Urinary bladder (tissue), 4 donors: ENCODE measurements around the gene TUBGCP6. TPM values are rescaled to one million over a fixed set of nuclear protein-coding genes. Genes with fewer than 3 reads are reported as not detected.

Experiments
- DNase-seq: peaks from one replicate; pipeline ENCODE4 v3.0.0-alpha.2; 2015; ENCODE audit errors: extremely low spot score
- H3K27ac ChIP-seq: one replicate; pipeline ENCODE4 v1.5.1; 2013; ENCODE audit warnings: low read depth, mild to moderate bottlenecking, moderate library complexity
- H3K36me3 ChIP-seq: one replicate; pipeline ENCODE4 v1.6.1; 2013; ENCODE audit warnings: mild to moderate bottlenecking, moderate library complexity; ENCODE audit not compliant: insufficient read depth
- H3K4me1 ChIP-seq: one replicate; pipeline ENCODE4 v1.6.1; 2013; ENCODE audit warnings: mild to moderate bottlenecking, moderate library complexity; ENCODE audit not compliant: insufficient read depth
- H3K4me3 ChIP-seq: one replicate; pipeline ENCODE4 v1.5.1; 2013; ENCODE audit warnings: low read depth, low read length
- WGBS: extraction: QIAGEN DNeasy Blood & Tissue Kit; methylation state at CpG from one replicate; pipeline ENCODE4 v1.1.7; 2013; 5-methylcytosine and 5-hydroxymethylcytosine counted together
- polyA plus RNA-seq: library from polyadenylated mRNA; stranded (reverse); fragments of 200-250 nt; gene quantifications from one replicate; pipeline ENCODE4 v1.2.3, GENCODE V29; 2013
- total RNA-seq: library from RNA; depleted of rRNA; stranded (reverse); fragments of >200 nt; gene quantifications from one replicate; pipeline ENCODE4 v1.2.3, GENCODE V29; 2014
- donor health status: healthy with polysubstance abuse.
- donor health status: healthy.

Gene TUBGCP6
- total and polyA plus RNA-seq, 2 donors: 23.1 to 31.5 TPM

- H3K36me3 ChIP-seq: no peaks in the 10 kb centered on the region
Observed at GRCh38 chr22:50186181-50186714, 58.6 kb downstream of the TUBGCP6 start.

GRCh38 chr22:50185375-50186087 is 59.3 kb downstream of the TUBGCP6 start, which contains the start of gene TRABD:
Gene TRABD, plus strand, starts transcription at chr22:50185913. Its CDS starts 7,148 bp downstream, at chr22:50193061.
- H3K27ac ChIP-seq: peak within 1 kb of the TSS; percentile 51
- H3K36me3 ChIP-seq: no peaks in the 10 kb centered on the region
- peak within 1 kb of the TSS; percentile 79 for H3K4me3 ChIP-seq
- WGBS: 2% methylated on average over 83 of the region's 90 CpGs
- no peak for DNase-seq
- peaks cover 7% of the 10 kb centered on the region for H3K4me1 ChIP-seq

More at GRCh38 chr22:50186181-50186714, 58.6 kb downstream of the TUBGCP6 start:
- no peak for DNase-seq
- peaks cover 7% of the 10 kb centered on the region for H3K4me1 ChIP-seq
- H3K4me3 ChIP-seq: peak overlapping the region; percentile 79
- H3K27ac ChIP-seq: peak overlapping the region; percentile 51
- 2% methylated on average over 47 of the region's 47 CpGs for WGBS

- Histone ChIP-seq H3K4me1 (peaks cover 6% of the 10 kb centered on the region), H3K4me3 (peak overlapping the region; percentile 44), H3K27ac (no peak overlapping the region), H3K36me3 (no peaks in the 10 kb centered on the region)
- DNase-seq: no peak
- WGBS: 13% methylated on average over 63 of the region's 63 CpGs
Observed at GRCh38 chr22:50184902-50185374, 59.9 kb downstream of the TUBGCP6 start.

GRCh38 chr22:50184004-50184901 is 60.6 kb downstream of the TUBGCP6 start:
- H3K36me3 ChIP-seq: no peaks in the 10 kb centered on the region
- WGBS: 44% methylated on average over 32 of the region's 32 CpGs
- H3K4me1 ChIP-seq: peaks cover 1% of the 10 kb centered on the region
- H3K27ac ChIP-seq: no peak overlapping the region
- DNase-seq: no peak
- H3K4me3 ChIP-seq: peak overlapping the region; percentile 44

- Histone ChIP-seq H3K4me1 (no peaks in the 10 kb centered on the region), H3K27ac (no peak overlapping the region), H3K4me3 (no peak overlapping the region), H3K36me3 (no peaks in the 10 kb centered on the region)
- WGBS: 83% methylated on average over 19 of the region's 19 CpGs
- DNase-seq: no peak
Observed at GRCh38 chr22:50183141-50183971, 61.5 kb downstream of the TUBGCP6 start.

GRCh38 chr22:50182176-50183081 is 62.4 kb downstream of the TUBGCP6 start:
- H3K36me3 ChIP-seq: no peaks in the 10 kb centered on the region
- WGBS: 81% methylated on average over 31 of the region's 31 CpGs
- H3K4me1 ChIP-seq: no peaks in the 10 kb centered on the region
- no peak overlapping the region for H3K27ac ChIP-seq
- no peak overlapping the region for H3K4me3 ChIP-seq
- no peak for DNase-seq

- WGBS: 92% methylated on average over 27 of the region's 27 CpGs
- no peak for DNase-seq
Observed at GRCh38 chr22:50180727-50181521, 63.9 kb downstream of the TUBGCP6 start.

GRCh38 chr22:50179937-50180726 is 64.7 kb downstream of the TUBGCP6 start:
- Histone ChIP-seq H3K27ac (no peak overlapping the region), H3K36me3 (no peaks in the 10 kb centered on the region), H3K4me3 (no peak overlapping the region), H3K4me1 (no peaks in the 10 kb centered on the region)
- no peak for DNase-seq
- WGBS: 84% methylated on average over 39 of the region's 39 CpGs

More at GRCh38 chr22:50180727-50181521, 63.9 kb downstream of the TUBGCP6 start:
- Histone ChIP-seq H3K27ac (no peak overlapping the region), H3K36me3 (no peaks in the 10 kb centered on the region), H3K4me1 (no peaks in the 10 kb centered on the region), H3K4me3 (no peak overlapping the region)

- 85% methylated on average over 64 of the region's 64 CpGs for WGBS
- no peak overlapping the region for H3K27ac ChIP-seq
- no peaks in the 10 kb centered on the region for H3K36me3 ChIP-seq
- H3K4me3 ChIP-seq: no peak overlapping the region
- H3K4me1 ChIP-seq: no peaks in the 10 kb centered on the region
- no peak for DNase-seq
Observed at GRCh38 chr22:50178871-50179869, 65.7 kb downstream of the TUBGCP6 start.

GRCh38 chr22:50178471-50178864 is 66.4 kb downstream of the TUBGCP6 start:
- H3K4me3 ChIP-seq: no peak overlapping the region
- H3K27ac ChIP-seq: no peak overlapping the region
- WGBS: 54% methylated on average over 22 of the region's 22 CpGs
- H3K4me1 ChIP-seq: no peaks in the 10 kb centered on the region
- DNase-seq: no peak
- no peaks in the 10 kb centered on the region for H3K36me3 ChIP-seq
